Measurements from ENCODE around the gene PCED1B.

PCED1B gene

GRCh38 chr12:47065546-47065945, 13.9 kb upstream of the PCED1B start:
- no peak for TF ChIP-seq CREB1 (IDR thresholded peaks at IDR 0.05; ENCODE audit: low read depth)
- no peak for TF ChIP-seq YY1 (IDR thresholded peaks at IDR 0.05; ENCODE audit: low read depth)

- TF ChIP-seq USF1 (IDR thresholded peaks at IDR 0.05) = no peak
- no peak for TF ChIP-seq TAF1 (IDR thresholded peaks at IDR 0.05; ENCODE audit: low read depth)
- TF ChIP-seq EP300 (IDR thresholded peaks at IDR 0.05; ENCODE audit: borderline replicate concordance) = no peak
- TF ChIP-seq ZBTB7A (IDR thresholded peaks at IDR 0.05; ENCODE audit: low read depth) = no peak
- TF ChIP-seq TCF12 (IDR thresholded peaks at IDR 0.05; ENCODE audit: low read depth) = no peak
- TF ChIP-seq CREB1 (IDR thresholded peaks at IDR 0.05; ENCODE audit: low read depth) = no peak
- no peak for TF ChIP-seq NFIC (IDR thresholded peaks at IDR 0.05)
- no peak for TF ChIP-seq YY1 (IDR thresholded peaks at IDR 0.05; ENCODE audit: low read depth)
- TF ChIP-seq EGR1 (IDR thresholded peaks at IDR 0.05) = no peak
- no peak for TF ChIP-seq REST (IDR thresholded peaks at IDR 0.05; ENCODE audit: low read depth)
- no peak for TF ChIP-seq CEBPB (IDR thresholded peaks at IDR 0.05)
- TF ChIP-seq MAX (IDR thresholded peaks at IDR 0.05) = no peak
- no peak for TF ChIP-seq FOXM1 (IDR thresholded peaks at IDR 0.05; ENCODE audit: borderline replicate concordance, low read depth)
- no peak for TF ChIP-seq RAD21 (IDR thresholded peaks at IDR 0.05; ENCODE audit: low read depth)
- no peak for TF ChIP-seq TEAD4 (IDR thresholded peaks at IDR 0.05)
Observed at GRCh38 chr12:47066278-47067025, 13.0 kb upstream of the PCED1B start.

GRCh38 chr12:47067176-47067575, 12.2 kb upstream of the PCED1B start:
- no peak for TF ChIP-seq REST (IDR thresholded peaks at IDR 0.05; ENCODE audit: low read depth)
- no peak for TF ChIP-seq ZBTB7A (IDR thresholded peaks at IDR 0.05; ENCODE audit: low read depth)
- TF ChIP-seq TAF1 (IDR thresholded peaks at IDR 0.05; ENCODE audit: low read depth) = no peak
- no peak for TF ChIP-seq TEAD4 (IDR thresholded peaks at IDR 0.05)
- TF ChIP-seq CEBPB (IDR thresholded peaks at IDR 0.05) = no peak
- TF ChIP-seq FOXM1 (IDR thresholded peaks at IDR 0.05; ENCODE audit: borderline replicate concordance, low read depth) = no peak
- TF ChIP-seq EGR1 (IDR thresholded peaks at IDR 0.05) = no peak
- TF ChIP-seq TCF12 (IDR thresholded peaks at IDR 0.05; ENCODE audit: low read depth) = no peak
- no peak for TF ChIP-seq RAD21 (IDR thresholded peaks at IDR 0.05; ENCODE audit: low read depth)
- no peak for TF ChIP-seq NFIC (IDR thresholded peaks at IDR 0.05)
- no peak for TF ChIP-seq YY1 (IDR thresholded peaks at IDR 0.05; ENCODE audit: low read depth)
- TF ChIP-seq CREB1 (IDR thresholded peaks at IDR 0.05; ENCODE audit: low read depth) = no peak
- no peak for TF ChIP-seq USF1 (IDR thresholded peaks at IDR 0.05)
- TF ChIP-seq MAX (IDR thresholded peaks at IDR 0.05) = no peak
- TF ChIP-seq EP300 (IDR thresholded peaks at IDR 0.05; ENCODE audit: borderline replicate concordance) = no peak

GRCh38 chr12:47067771-47068431, 11.5 kb upstream of the PCED1B start:
- TF ChIP-seq TAF1 (IDR thresholded peaks at IDR 0.05; ENCODE audit: low read depth) = no peak
- TF ChIP-seq EGR1 (IDR thresholded peaks at IDR 0.05) = no peak
- no peak for TF ChIP-seq EP300 (IDR thresholded peaks at IDR 0.05; ENCODE audit: borderline replicate concordance)
- no peak for TF ChIP-seq REST (IDR thresholded peaks at IDR 0.05; ENCODE audit: low read depth)
- no peak for TF ChIP-seq CREB1 (IDR thresholded peaks at IDR 0.05; ENCODE audit: low read depth)
- TF ChIP-seq FOXM1 (IDR thresholded peaks at IDR 0.05; ENCODE audit: borderline replicate concordance, low read depth) = no peak
- TF ChIP-seq NFIC (IDR thresholded peaks at IDR 0.05) = no peak
- no peak for TF ChIP-seq MAX (IDR thresholded peaks at IDR 0.05)
- TF ChIP-seq TCF12 (IDR thresholded peaks at IDR 0.05; ENCODE audit: low read depth) = no peak
- TF ChIP-seq CEBPB (IDR thresholded peaks at IDR 0.05) = no peak
- TF ChIP-seq ZBTB7A (IDR thresholded peaks at IDR 0.05; ENCODE audit: low read depth) = no peak
- TF ChIP-seq YY1 (IDR thresholded peaks at IDR 0.05; ENCODE audit: low read depth) = no peak
- TF ChIP-seq USF1 (IDR thresholded peaks at IDR 0.05) = no peak
- no peak for TF ChIP-seq TEAD4 (IDR thresholded peaks at IDR 0.05)
